DND-41 (cell line): ENCODE measurements around the gene WRAP73.

Source experiments
- EZH2 ChIP-seq: IDR thresholded peaks from 3 replicates; pipeline ENCODE4 v1.6.1; 2012; ENCODE audit warnings: borderline replicate concordance, low read depth, mild to moderate bottlenecking, moderate library complexity, low read length, inconsistent platforms; ENCODE audit not compliant: severe bottlenecking
- TF ChIP-seq, protein P1 (sequence below): IDR thresholded peaks from 2 replicates; pipeline ENCODE4 v1.5.1; 2012; ENCODE audit warnings: borderline replicate concordance, low read length, moderate library complexity, mild to moderate bottlenecking; ENCODE audit not compliant: poor library complexity, severe bottlenecking; ENCODE audit errors: extremely low read depth

DNA sequence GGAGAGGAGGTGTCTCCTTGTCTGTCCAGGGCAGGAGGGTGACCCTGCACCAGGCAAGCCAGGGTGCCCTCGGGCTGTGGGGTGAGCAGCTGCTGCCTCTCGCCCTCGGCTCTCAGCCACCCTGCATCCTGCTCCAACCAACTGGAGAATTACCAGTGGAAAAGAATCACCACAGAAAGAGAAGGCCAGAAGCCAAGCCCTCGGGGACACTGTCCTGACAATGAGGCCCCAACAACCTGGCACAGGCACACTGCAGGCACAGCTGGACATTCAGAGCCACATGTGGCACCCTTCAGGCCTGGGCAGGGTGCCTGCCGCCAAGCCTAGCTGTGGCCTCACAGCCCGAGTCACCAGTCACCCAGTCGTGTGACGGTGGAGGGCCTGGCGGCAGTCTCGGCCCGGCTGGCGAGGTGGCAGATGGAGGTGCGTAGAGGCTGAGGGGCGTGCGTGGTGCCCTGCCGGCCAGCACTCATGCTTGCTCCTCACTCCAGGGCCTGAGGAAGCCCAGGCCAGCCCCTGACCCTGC, 50.6 kb downstream of the WRAP73 start:
- TF ChIP-seq, protein P1, sequence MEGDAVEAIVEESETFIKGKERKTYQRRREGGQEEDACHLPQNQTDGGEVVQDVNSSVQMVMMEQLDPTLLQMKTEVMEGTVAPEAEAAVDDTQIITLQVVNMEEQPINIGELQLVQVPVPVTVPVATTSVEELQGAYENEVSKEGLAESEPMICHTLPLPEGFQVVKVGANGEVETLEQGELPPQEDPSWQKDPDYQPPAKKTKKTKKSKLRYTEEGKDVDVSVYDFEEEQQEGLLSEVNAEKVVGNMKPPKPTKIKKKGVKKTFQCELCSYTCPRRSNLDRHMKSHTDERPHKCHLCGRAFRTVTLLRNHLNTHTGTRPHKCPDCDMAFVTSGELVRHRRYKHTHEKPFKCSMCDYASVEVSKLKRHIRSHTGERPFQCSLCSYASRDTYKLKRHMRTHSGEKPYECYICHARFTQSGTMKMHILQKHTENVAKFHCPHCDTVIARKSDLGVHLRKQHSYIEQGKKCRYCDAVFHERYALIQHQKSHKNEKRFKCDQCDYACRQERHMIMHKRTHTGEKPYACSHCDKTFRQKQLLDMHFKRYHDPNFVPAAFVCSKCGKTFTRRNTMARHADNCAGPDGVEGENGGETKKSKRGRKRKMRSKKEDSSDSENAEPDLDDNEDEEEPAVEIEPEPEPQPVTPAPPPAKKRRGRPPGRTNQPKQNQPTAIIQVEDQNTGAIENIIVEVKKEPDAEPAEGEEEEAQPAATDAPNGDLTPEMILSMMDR, result no peak
- no peak for TF ChIP-seq EZH2
